GM12878 (cell line): ENCODE data around the gene GPR4. TPM values are rescaled to one million over a fixed set of nuclear protein-coding genes. Genes with fewer than 3 reads are reported as not detected.

Experiments used
- ATAC-seq: fragments of 200-7000 bp; cut with Tn5 transposase; 3 replicates; pipeline ENCODE4 v1.9.1; 2020; ENCODE audit warnings: mild to moderate bottlenecking, moderate library complexity
- BruUV-seq: library from RNA; stranded (reverse); fragments of 400-500 nt; replicated peaks from 2 replicates; lab custom pipeline; 2021; lab: Mats Ljungman, UMichigan
- CTCF ChIA-PET: fragments of 300-600 bp; sonication (Branson Sonifier 250); formaldehyde crosslinking; extraction: SDS; loops from one replicate; lab custom pipeline; 2021; ENCODE audit warnings: inconsistent platforms; lab: Yijun Ruan, JAX
- POLR2A ChIA-PET: fragments of 350-600 bp; formaldehyde crosslinking; extraction: SDS; loops from one replicate; lab custom pipeline; 2021; ENCODE audit warnings: inconsistent platforms; lab: Charles Lee
- RAD21 ChIA-PET: fragments of 300-600 bp; sonication (Branson Sonifier 250); formaldehyde crosslinking; loops from one replicate; lab custom pipeline; 2023; ENCODE audit warnings: antibody characterized with exemption; ENCODE audit not compliant: unreplicated experiment; lab: Charles Lee
- SMC1A ChIA-PET: fragments of 300-600 bp; sonication (Branson Sonifier 250); formaldehyde crosslinking; loops from one replicate; lab custom pipeline; 2023; ENCODE audit not compliant: unreplicated experiment, uncharacterized antibody; lab: Charles Lee
- DNase-seq: peaks from one replicate; pipeline ENCODE4 v3.0.0-alpha.2; 2011; ENCODE audit warnings: low read depth, low spot score
- FAIRE-seq: peaks from 3 replicates; lab custom pipeline; 2011; peaks lifted over from hg19 to GRCh38; lab: Jason Lieb, UNC
- H2AFZ ChIP-seq: 2 replicates; pipeline ENCODE4 v1.6.0; 2011; ENCODE audit warnings: low read depth, low read length, control low read depth; ENCODE audit not compliant: control insufficient read depth
- H3K27ac ChIP-seq: 2 replicates; pipeline ENCODE4 v1.5.1; 2011; ENCODE audit warnings: control low read depth; ENCODE audit not compliant: control insufficient read depth, insufficient read depth
- H3K27me3 ChIP-seq, 2 experiments: replicated peaks in 1 of 2; 2 replicates each; pipeline versions ENCODE4 v1.6.0 to v1.6.1; 2011; ENCODE audit warnings: low read length in 1 of 2; ENCODE audit not compliant: control insufficient read depth in 2 of 2, insufficient read depth in 2 of 2
- H3K36me3 ChIP-seq, 2 experiments: 2 replicates each; pipeline ENCODE4 v1.5.1; 2011; ENCODE audit warnings: low read length in 1 of 2; ENCODE audit not compliant: control insufficient read depth in 2 of 2, insufficient read depth in 2 of 2
- H3K4me1 ChIP-seq: 2 replicates; pipeline ENCODE4 v1.6.1; 2011; ENCODE audit warnings: mild to moderate bottlenecking, low read length, moderate library complexity, mixed read lengths; ENCODE audit not compliant: control insufficient read depth, insufficient read depth
- H3K4me2 ChIP-seq: 2 replicates; pipeline ENCODE4 v1.6.0; 2011; ENCODE audit warnings: control low read depth; ENCODE audit not compliant: control insufficient read depth, insufficient read depth
- H3K4me3 ChIP-seq: fragments of 200-600 bp; sonication (generic); 2 replicates; pipeline ENCODE4 v1.5.1; 2016
- H3K79me2 ChIP-seq: 2 replicates; pipeline ENCODE4 v1.6.0; 2011; ENCODE audit warnings: low read length; ENCODE audit not compliant: control insufficient read depth, insufficient read depth
- H3K9ac ChIP-seq: 2 replicates; pipeline ENCODE4 v1.8.0; 2011; ENCODE audit warnings: low read length, control low read depth, mixed read lengths; ENCODE audit not compliant: control insufficient read depth, insufficient read depth
- H3K9me3 ChIP-seq: replicated peaks from 3 replicates; pipeline ENCODE4 v1.5.1; 2011; ENCODE audit warnings: mild to moderate bottlenecking, low read length; ENCODE audit not compliant: control insufficient read depth, insufficient read depth
- H4K20me1 ChIP-seq: 2 replicates; pipeline ENCODE4 v1.6.0; 2011; ENCODE audit not compliant: control insufficient read depth, insufficient read depth
- CREB1 ChIP-seq: IDR thresholded peaks from 2 replicates; pipeline ENCODE4 v1.6.1; 2012; ENCODE audit warnings: low read depth, mild to moderate bottlenecking, inconsistent platforms
- CUX1 ChIP-seq: IDR thresholded peaks from 2 replicates; pipeline ENCODE4 v1.6.1; 2012; ENCODE audit warnings: improper control_type of control experiment, low read depth, low read length; ENCODE audit not compliant: insufficient replicate concordance
- ETV6 ChIP-seq, 2 experiments: fragments of 450-650 bp in 1 of 2; IDR thresholded peaks in 1 of 2; conservative IDR thresholded peaks in 1 of 2; 2 replicates each; pipeline ENCODE4 v1.6.1; 2014; ENCODE audit warnings: antibody characterized with exemption in 1 of 2, borderline replicate concordance in 1 of 2, low read depth in 1 of 2, mild to moderate bottlenecking in 1 of 2, moderate library complexity in 1 of 2
- FOS ChIP-seq: IDR thresholded peaks from 3 replicates; pipeline ENCODE4 v1.6.1; 2011; ENCODE audit warnings: borderline replicate concordance; ENCODE audit not compliant: insufficient read length; ENCODE audit errors: extremely low read depth
- IKZF1 ChIP-seq: fragments of 450-650 bp; conservative IDR thresholded peaks from 2 replicates; pipeline ENCODE4 v1.6.1; 2017; ENCODE audit warnings: antibody characterized with exemption, mild to moderate bottlenecking
- IRF5 ChIP-seq: fragments of 450-650 bp; IDR thresholded peaks from 2 replicates; pipeline ENCODE4 v1.6.1; 2017; ENCODE audit warnings: borderline replicate concordance
- PBX3 ChIP-seq: IDR thresholded peaks from 2 replicates; pipeline ENCODE4 v1.6.1; 2011; ENCODE audit warnings: mild to moderate bottlenecking, low read depth, low read length, moderate library complexity; ENCODE audit not compliant: insufficient replicate concordance
- POLR2AphosphoS2 ChIP-seq: IDR thresholded peaks from 2 replicates; pipeline ENCODE4 v1.6.1; 2011; ENCODE audit warnings: low read depth, mild to moderate bottlenecking, low read length, improper control_type of control experiment, moderate library complexity
- ZNF384 ChIP-seq: IDR thresholded peaks from 2 replicates; pipeline ENCODE4 v1.6.1; 2012; ENCODE audit warnings: low read depth, mild to moderate bottlenecking, low read length, improper control_type of control experiment, borderline replicate concordance
- ZNF687 ChIP-seq: fragments of 450-650 bp; IDR thresholded peaks from 2 replicates; pipeline ENCODE4 v1.6.1; 2017; ENCODE audit warnings: mild to moderate bottlenecking, moderate library complexity
- WGBS: methylation state at CpG from one replicate; pipeline ENCODE4 v1.1.6; 2016; ENCODE audit warnings: low lambda C conversion rate; ENCODE audit not compliant: insufficient replicate concordance, insufficient coverage; ENCODE audit errors: missing lambda C conversion rate; 5-methylcytosine and 5-hydroxymethylcytosine counted together
- in situ Hi-C: fragments of 300-500 bp; cut with MboI; formaldehyde crosslinking; loops from 9 replicates; pipeline ENCODE4 v1.14.3; 2018; ENCODE audit warnings: mixed read lengths
- intact Hi-C: fragments of 100-400 bp; cut with micrococcal nuclease; formaldehyde crosslinking; loops from one replicate; pipeline ENCODE4 v1.14.2; 2022; ENCODE audit not compliant: unreplicated experiment
- polyA plus RNA-seq, 11 experiments: library from polyadenylated mRNA; depleted of rRNA in 4 of 11; unstranded in 6 of 11; stranded (reverse) in 5 of 11; fragments of >200 nt; fragmentation: Nextera tagmentation in 4 of 11; fragmentation: Illumina TruSeq in 1 of 11; extraction: Ambion mirVana in 4 of 11; extraction: Trizol in 1 of 11; gene quantifications; 1 replicate in 1 of 11; 2 replicates in 10 of 11; pipeline versions ENCODE4 v1.2.1 to v1.2.3, GENCODE V29; 2011 to 2016; ENCODE audit warnings: inconsistent platforms in 2 of 11, missing spikeins in 2 of 11, low read depth in 1 of 11
- total RNA-seq, 4 experiments: library from RNA; depleted of rRNA in 3 of 4; stranded (reverse); fragments of >200 nt in 3 of 4; fragmentation: Illumina TruSeq in 1 of 4; extraction: Trizol in 1 of 4; gene quantifications; 2 replicates each; pipeline versions ENCODE4 v1.2.1 to v1.2.3, GENCODE V29; 2013 to 2021

The GPR4 gene
- total and polyA plus RNA-seq, 10 of the 15 experiments (the other 5 are each of a cell fraction or from before 2014, with no cell fraction given): not detected

- no peak for ATAC-seq
- Histone ChIP-seq H4K20me1 (no peaks in the 10 kb centered on the region), H3K36me3 (peaks cover 0 to 9% of the 10 kb centered on the region in 2 experiments; a peak in 2 of 4 replicates), H3K79me2 (no peaks in the 10 kb centered on the region), H3K4me2 (no peak overlapping the region), H3K9ac (no peak overlapping the region), H3K27me3 (no peaks in the 10 kb centered on the region), H2AFZ (no peak overlapping the region), H3K4me1 (no peaks in the 10 kb centered on the region), H3K9me3 (no peaks in the 10 kb centered on the region), H3K4me3 (no peak overlapping the region), H3K27ac (no peak overlapping the region)
- POLR2A ChIA-PET: no interaction called here
- WGBS: 98% methylated on average over 34 of the region's 34 CpGs
- RAD21 ChIA-PET: no interaction called here
- SMC1A ChIA-PET: no interaction called here
- DNase-seq: no peak
- no peak for FAIRE-seq
- in situ Hi-C loops (no loop called here), intact Hi-C loops (no loop called here)
- BruUV-seq: no TSS peak
- CTCF ChIA-PET: interaction anchor here (1.5 kb wide), 1 partner anchor 75 kb away, joined by 3 read pairs; no protein-coding TSS in a partner anchor
- TF ChIP-seq IRF5: no peak
- no peak for TF ChIP-seq CUX1
- TF ChIP-seq IKZF1: no peak
- no peak for TF ChIP-seq CREB1
- TF ChIP-seq POLR2AphosphoS2: no peak
- no peak for TF ChIP-seq FOS
- TF ChIP-seq PBX3: no peak
- no peak for TF ChIP-seq ETV6 (conservative IDR thresholded peaks at IDR 0.05 in 1 of 2, IDR thresholded peaks at IDR 0.05 in 1 of 2; ENCODE audit: borderline replicate concordance in 1 of 2, low read depth in 1 of 2)
- TF ChIP-seq ZNF384: no peak
- TF ChIP-seq ZNF687: no peak
Measured at GRCh38 chr19:45553464-45553863, 48.5 kb downstream of the GPR4 start.
